ENCODE data around the gene SHROOM3. TPM values are rescaled to one million over a fixed set of nuclear protein-coding genes. Genes with fewer than 3 reads are reported as not detected.

Gene SHROOM3
- total RNA-seq, 1 experiment from 2014 or later, result 27.6 TPM

DNA sequence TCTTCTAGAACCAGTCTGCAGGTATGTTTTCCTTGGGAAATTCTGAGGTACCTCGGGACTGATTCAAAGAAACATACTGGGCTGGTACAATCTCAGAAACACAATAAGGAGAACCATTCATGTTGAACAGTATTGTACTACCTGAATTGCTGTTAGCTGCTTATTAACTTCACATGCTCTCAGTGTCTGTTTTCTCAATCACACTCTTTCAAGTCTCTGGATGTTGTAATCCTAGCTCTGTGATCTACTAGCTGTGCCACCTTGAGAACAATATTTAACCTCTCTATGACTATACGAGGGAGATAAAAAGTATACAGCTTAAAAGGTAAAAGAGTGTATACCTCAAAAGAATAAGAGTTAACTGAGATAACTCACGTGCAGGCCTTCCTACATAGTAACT is 24.4 kb upstream of the SHROOM3 start:
- H3K14ac ChIP-seq (ENCODE audit: insufficient read depth, low read length), result no peak overlapping the region
- no peak overlapping the region for H2BK20ac ChIP-seq (ENCODE audit: low read depth, low read length, poor library complexity, severe bottlenecking)
- no peaks in the 10 kb centered on the region for H4K20me1 ChIP-seq (ENCODE audit: control insufficient read depth, insufficient read depth, insufficient read length)
- H3K4me1 ChIP-seq (ENCODE audit: insufficient read depth, low read length), result no peaks in the 10 kb centered on the region
- H3K23ac ChIP-seq (ENCODE audit: insufficient read length, low read depth, low read length), result no peak overlapping the region
- Mint-ChIP-seq H3K27me3 (ENCODE audit: low read depth) (no peaks in the 10 kb centered on the region), H3K36me3 (ENCODE audit: insufficient read depth in 1 of 3, low read depth in 3 of 3) (no peaks in the 10 kb centered on the region), H3K27ac (no peak overlapping the region), H3K4me3 (no peak overlapping the region), H3K9me3 (no peaks in the 10 kb centered on the region), H3K4me1 (peaks cover 6 to 8% of the 10 kb centered on the region in 2 experiments)
- no peak overlapping the region for H3K4ac ChIP-seq (ENCODE audit: low read depth, low read length)
- no peak overlapping the region for H2BK15ac ChIP-seq (ENCODE audit: low read depth, low read length)
- no peak overlapping the region for H4K5ac ChIP-seq (ENCODE audit: insufficient read length, low read depth, low read length)
- no peak overlapping the region for H3K9ac ChIP-seq (ENCODE audit: extremely low read depth, insufficient read length, low read length)
- no peak overlapping the region for H3K4me2 ChIP-seq (ENCODE audit: insufficient read depth, insufficient read length, low read length)
- no peak for DNase-seq
- no peaks in the 10 kb centered on the region for H3K23me2 ChIP-seq (ENCODE audit: insufficient read length, low read depth, low read length, poor library complexity, severe bottlenecking)
- no CpG with 5 or more reads among the region's 3 CpGs for WGBS (ENCODE audit: extremely low coverage, insufficient read length, low lambda C conversion rate)
- H3T11ph ChIP-seq (ENCODE audit: low read length), result no peak overlapping the region
- H3K79me1 ChIP-seq (ENCODE audit: insufficient read depth, low read depth, low read length, poor library complexity, severe bottlenecking), result no peaks in the 10 kb centered on the region
- TF ChIP-seq, protein P1, sequence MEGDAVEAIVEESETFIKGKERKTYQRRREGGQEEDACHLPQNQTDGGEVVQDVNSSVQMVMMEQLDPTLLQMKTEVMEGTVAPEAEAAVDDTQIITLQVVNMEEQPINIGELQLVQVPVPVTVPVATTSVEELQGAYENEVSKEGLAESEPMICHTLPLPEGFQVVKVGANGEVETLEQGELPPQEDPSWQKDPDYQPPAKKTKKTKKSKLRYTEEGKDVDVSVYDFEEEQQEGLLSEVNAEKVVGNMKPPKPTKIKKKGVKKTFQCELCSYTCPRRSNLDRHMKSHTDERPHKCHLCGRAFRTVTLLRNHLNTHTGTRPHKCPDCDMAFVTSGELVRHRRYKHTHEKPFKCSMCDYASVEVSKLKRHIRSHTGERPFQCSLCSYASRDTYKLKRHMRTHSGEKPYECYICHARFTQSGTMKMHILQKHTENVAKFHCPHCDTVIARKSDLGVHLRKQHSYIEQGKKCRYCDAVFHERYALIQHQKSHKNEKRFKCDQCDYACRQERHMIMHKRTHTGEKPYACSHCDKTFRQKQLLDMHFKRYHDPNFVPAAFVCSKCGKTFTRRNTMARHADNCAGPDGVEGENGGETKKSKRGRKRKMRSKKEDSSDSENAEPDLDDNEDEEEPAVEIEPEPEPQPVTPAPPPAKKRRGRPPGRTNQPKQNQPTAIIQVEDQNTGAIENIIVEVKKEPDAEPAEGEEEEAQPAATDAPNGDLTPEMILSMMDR (conservative IDR thresholded peaks at IDR 0.05), result no peak
- H4K8ac ChIP-seq (replicated peaks; ENCODE audit: insufficient read length, low read depth, low read length), result no peak overlapping the region
- H2AFZ ChIP-seq (ENCODE audit: low read length), result no peak overlapping the region
- no peak overlapping the region for H3K56ac ChIP-seq (ENCODE audit: insufficient read length, low read depth, low read length)
- no peak overlapping the region for H3K18ac ChIP-seq (ENCODE audit: insufficient read length, low read depth, low read length)
- no peak overlapping the region for H2BK5ac ChIP-seq (ENCODE audit: insufficient read length, low read length)
- no peak overlapping the region for H4K91ac ChIP-seq (ENCODE audit: insufficient read length, low read depth, low read length)
- H3K79me2 ChIP-seq (ENCODE audit: insufficient read depth, low read length), result no peaks in the 10 kb centered on the region
- H3K27me3 ChIP-seq (ENCODE audit: insufficient read depth, low read length), result no peaks in the 10 kb centered on the region
- H2BK12ac ChIP-seq (ENCODE audit: insufficient read length, low read depth, low read length), result no peak overlapping the region
- no peak overlapping the region for H2BK120ac ChIP-seq (ENCODE audit: low read depth, low read length, poor library complexity, severe bottlenecking)
- H3K9me3 ChIP-seq (ENCODE audit: control insufficient read depth, low read depth, low read length), result no peaks in the 10 kb centered on the region
- no peak overlapping the region for H3K27ac ChIP-seq (ENCODE audit: insufficient read length, low read depth, low read length)
- H2AK5ac ChIP-seq (ENCODE audit: insufficient read length, low read length), result no peak overlapping the region
